GM12891 (cell line): ENCODE data around the gene NR1I2.

Experiments
- DNase-seq: peaks from one replicate; pipeline ENCODE4 v3.0.0; 2011; ENCODE audit warnings: low spot score; ENCODE audit not compliant: insufficient read length
- FAIRE-seq: peaks from 2 replicates; lab custom pipeline; 2011; peaks lifted over from hg19 to GRCh38; lab: Jason Lieb, UNC
- PAX5 ChIP-seq: IDR thresholded peaks from 2 replicates; pipeline ENCODE4 v1.6.1; 2011; ENCODE audit warnings: low read length, moderate library complexity, mild to moderate bottlenecking; ENCODE audit not compliant: insufficient read depth, severe bottlenecking
- POLR2A ChIP-seq: IDR thresholded peaks from 2 replicates; pipeline ENCODE4 v1.6.1; 2011; ENCODE audit warnings: low read depth, low read length, control low read depth
- POLR2AphosphoS5 ChIP-seq: IDR thresholded peaks from 2 replicates; pipeline ENCODE4 v1.6.1; 2011; ENCODE audit warnings: low read depth, low read length, control low read depth
- POU2F2 ChIP-seq: IDR thresholded peaks from 2 replicates; pipeline ENCODE4 v1.6.1; 2011; ENCODE audit warnings: low read depth, mild to moderate bottlenecking, control low read depth, low read length, moderate library complexity
- SPI1 ChIP-seq: IDR thresholded peaks from 2 replicates; pipeline ENCODE4 v1.6.1; 2011; ENCODE audit warnings: low read depth, low read length, control low read depth
- TAF1 ChIP-seq: IDR thresholded peaks from 2 replicates; pipeline ENCODE4 v1.6.1; 2011; ENCODE audit warnings: low read depth, low read length, control low read depth

Gene NR1I2

DNA sequence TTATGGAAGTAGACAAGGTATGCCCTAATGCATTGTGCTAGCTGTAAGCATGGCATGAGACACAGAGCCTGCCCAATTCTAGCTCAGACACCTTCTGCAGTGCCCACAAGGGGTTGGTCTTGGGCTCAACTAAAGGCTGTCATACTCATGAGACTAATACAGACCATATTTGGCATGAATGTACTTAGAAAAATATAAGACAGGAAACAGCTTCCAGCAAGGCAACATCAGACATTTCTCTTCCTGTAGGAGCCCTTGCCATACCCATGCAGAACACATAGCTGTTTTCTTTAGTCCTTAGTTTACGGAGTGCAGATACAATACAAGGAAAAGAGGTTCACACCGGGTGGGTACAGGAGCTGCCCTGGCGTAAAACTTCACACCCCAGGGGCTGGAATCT, 30.5 kb upstream of the NR1I2 start:
- DNase-seq (no peak), FAIRE-seq (no peak)
- TF ChIP-seq TAF1 = no peak
- TF ChIP-seq POU2F2 = no peak
- no peak for TF ChIP-seq PAX5
- no peak for TF ChIP-seq SPI1

- DNase-seq (no peak), FAIRE-seq (peak; percentile 56)
- TF ChIP-seq POU2F2 (no peak), SPI1 (no peak), PAX5 (no peak), TAF1 (no peak), POLR2A (no peak), POLR2AphosphoS5 (no peak)
These were observed 21.9 kb upstream of the NR1I2 start for GRCh38 chr3:119759962-119760361.

- no peak for DNase-seq
- TF ChIP-seq SPI1 = no peak
- no peak for TF ChIP-seq POLR2AphosphoS5
- TF ChIP-seq PAX5 = no peak
- TF ChIP-seq POU2F2 = no peak
- TF ChIP-seq TAF1 = no peak
- no peak for TF ChIP-seq POLR2A
- FAIRE-seq = no peak
These were observed 19.0 kb upstream of the NR1I2 start for GRCh38 chr3:119762876-119763275.

DNA sequence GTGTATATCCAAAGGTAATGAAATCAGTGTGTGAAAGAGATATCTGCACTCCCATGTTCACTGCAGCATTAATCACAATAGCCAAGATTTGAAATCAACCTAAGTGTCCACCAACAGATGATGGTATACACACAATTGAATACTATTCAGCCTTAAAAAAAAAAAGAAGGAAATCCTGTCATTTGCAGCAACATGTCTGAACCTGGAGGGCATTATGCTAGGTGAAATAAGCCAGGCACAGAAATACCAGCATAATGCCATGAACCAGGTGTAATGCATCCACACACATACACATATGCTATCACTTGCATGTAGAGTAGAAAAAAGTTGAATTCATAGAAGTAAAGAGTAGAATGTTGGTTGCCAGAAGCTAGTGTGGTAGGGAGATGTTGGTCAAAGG, 18.4 kb upstream of the NR1I2 start:
- DNase-seq = no peak
- no peak for FAIRE-seq
- TF ChIP-seq TAF1 (no peak), POU2F2 (no peak), PAX5 (no peak), POLR2A (no peak), SPI1 (no peak), POLR2AphosphoS5 (no peak)

- DNase-seq (no peak), FAIRE-seq (no peak)
- TF ChIP-seq PAX5 (no peak), POLR2A (no peak), SPI1 (no peak)
These were observed 16.7 kb upstream of the NR1I2 start for GRCh38 chr3:119765239-119765638.

GRCh38 chr3:119767936-119768601, 13.8 kb upstream of the NR1I2 start:
- FAIRE-seq (no peak), DNase-seq (no peak)

DNA sequence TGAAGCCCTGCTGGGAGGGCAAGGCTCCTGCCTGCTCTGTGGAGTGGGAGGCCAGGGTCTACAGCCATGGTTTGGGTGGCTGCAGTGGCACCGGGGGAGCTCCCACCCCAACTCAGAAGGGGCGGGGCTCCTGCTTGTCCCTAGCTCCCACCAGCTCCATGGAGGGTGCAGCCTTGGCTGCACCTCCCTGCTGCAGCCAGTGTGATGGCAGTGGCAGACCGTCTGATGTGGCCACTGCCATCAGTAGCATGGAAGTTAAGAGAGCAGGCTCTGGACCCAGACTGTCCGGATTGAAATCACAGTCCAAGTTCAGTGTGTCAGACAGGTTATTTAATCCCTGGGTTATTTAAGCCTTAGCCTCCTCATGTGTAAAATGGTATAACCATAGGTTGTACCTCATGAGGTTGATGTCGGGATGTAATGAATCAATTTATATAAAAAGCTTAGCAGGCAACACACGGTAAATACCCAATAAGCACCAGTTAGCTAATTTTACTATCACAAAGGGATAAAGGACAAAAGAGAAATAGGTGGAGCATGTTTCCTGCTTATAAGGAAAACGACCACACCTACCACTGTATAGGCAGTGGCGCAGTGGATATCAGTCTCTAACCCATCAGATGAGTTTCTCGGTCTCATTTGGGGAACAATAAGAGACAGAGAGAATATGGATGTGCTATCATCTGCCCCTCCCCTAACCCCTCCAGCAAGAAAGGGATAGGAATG, 13.1 kb upstream of the NR1I2 start:
- DNase-seq (no peak), FAIRE-seq (no peak)
- TF ChIP-seq TAF1 (no peak), POLR2A (no peak), POU2F2 (no peak)

More at GRCh38 chr3:119767936-119768601, 13.8 kb upstream of the NR1I2 start:
- no peak for TF ChIP-seq POU2F2
- no peak for TF ChIP-seq PAX5
- TF ChIP-seq SPI1 = no peak
- no peak for TF ChIP-seq TAF1
- TF ChIP-seq POLR2AphosphoS5 = no peak
- TF ChIP-seq POLR2A = no peak

DNA sequence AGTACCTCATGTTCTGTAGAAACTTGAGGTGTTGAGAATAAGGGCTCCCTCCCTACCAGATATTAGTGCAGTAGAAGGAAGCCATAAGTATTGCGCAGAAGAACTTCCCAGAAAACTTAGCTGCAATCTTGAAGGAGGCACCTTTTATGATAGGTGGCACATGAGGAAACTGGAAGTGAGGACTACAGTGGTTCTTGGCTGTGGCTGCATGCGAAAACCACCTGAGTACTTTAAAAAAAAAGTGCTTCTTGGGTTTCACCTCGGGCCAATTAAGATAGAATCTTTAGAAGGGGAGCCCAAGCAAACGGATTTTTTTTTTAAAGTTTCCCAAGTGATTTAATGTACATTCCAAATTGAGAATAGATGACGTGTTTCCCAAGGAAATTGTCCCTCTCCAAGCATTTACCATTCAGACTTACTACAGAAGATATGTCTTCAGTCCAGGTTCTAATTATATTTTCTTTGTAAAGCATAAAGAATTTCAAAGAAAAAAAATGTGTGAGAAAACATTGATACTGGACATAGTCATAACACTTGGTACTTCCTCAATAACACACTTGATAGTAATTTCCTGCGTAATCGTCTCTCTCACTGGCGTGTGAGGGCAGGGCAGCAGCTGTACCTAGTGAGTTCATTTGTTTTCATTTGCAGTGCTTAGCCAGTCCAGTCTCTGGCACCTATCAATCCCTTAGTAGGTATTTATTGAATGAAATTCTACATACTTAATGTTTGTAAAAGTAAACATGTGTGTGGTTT, 12.3 kb upstream of the NR1I2 start:
- TF ChIP-seq TAF1 = no peak
- TF ChIP-seq POLR2A = no peak
- no peak for TF ChIP-seq PAX5
- no peak for TF ChIP-seq POLR2AphosphoS5
- no peak for TF ChIP-seq SPI1
- no peak for TF ChIP-seq POU2F2
- no peak for DNase-seq
- no peak for FAIRE-seq

GRCh38 chr3:119774444-119774843, 7.5 kb upstream of the NR1I2 start:
- DNase-seq = no peak
- TF ChIP-seq SPI1 = peak; percentile 95
- no peak for TF ChIP-seq PAX5
- peak; percentile 83 for FAIRE-seq

DNA sequence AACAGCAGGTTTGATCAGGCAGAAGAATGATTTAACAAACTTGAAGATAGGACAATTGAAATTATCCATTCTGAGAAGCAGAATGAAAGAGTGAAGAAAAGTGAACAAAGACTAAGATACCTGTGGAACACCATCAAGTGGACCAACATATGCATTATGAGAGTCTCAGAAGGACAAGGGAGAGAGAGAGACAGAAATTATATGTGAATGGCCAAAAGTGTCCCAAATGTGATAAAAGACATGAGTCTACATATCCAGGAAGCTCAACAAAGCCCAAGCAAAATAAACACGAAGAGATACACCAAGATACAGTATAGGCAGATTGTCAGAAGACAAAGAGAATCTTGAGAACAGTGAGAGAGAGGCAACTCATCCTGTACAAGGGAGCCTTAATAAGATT, 5.6 kb upstream of the NR1I2 start:
- TF ChIP-seq SPI1 = no peak
- no peak for TF ChIP-seq POU2F2
- no peak for TF ChIP-seq POLR2AphosphoS5
- TF ChIP-seq POLR2A = no peak
- TF ChIP-seq TAF1 = no peak
- no peak for TF ChIP-seq PAX5
- DNase-seq = no peak
- FAIRE-seq = no peak
